WTC11 (cell line): ENCODE results near the gene ACP1. TPM values are rescaled to one million over a fixed set of nuclear protein-coding genes. Genes with fewer than 3 reads are reported as not detected.

Experiments used
- ATAC-seq: fragments of 200-7000 bp; cut with Tn5 transposase; 2 replicates; pipeline ENCODE4 v1.10.0; 2021; ENCODE audit warnings: mild to moderate bottlenecking, moderate library complexity
- CTCF ChIA-PET: fragments of 300-600 bp; sonication (Branson Sonifier 250); formaldehyde crosslinking; loops from one replicate; lab custom pipeline; 2021; ENCODE audit warnings: antibody characterized with exemption; lab: Charles Lee
- POLR2A ChIA-PET: fragments of 350-600 bp; sonication (Branson Sonifier 250); formaldehyde crosslinking; loops from one replicate; lab custom pipeline; 2021; ENCODE audit warnings: antibody characterized with exemption; lab: Charles Lee
- DNase-seq: peaks from one replicate; pipeline ENCODE4 v3.0.0; 2021; ENCODE audit warnings: low spot score
- H3K27ac Mint-ChIP-seq: 2 replicates; pipeline ENCODE4 v1.8.0; 2021; ENCODE audit warnings: mixed read lengths
- H3K27me3 Mint-ChIP-seq: 2 replicates; pipeline ENCODE4 v1.8.0; 2021; ENCODE audit warnings: low read depth, mild to moderate bottlenecking, moderate library complexity, mixed read lengths
- H3K36me3 Mint-ChIP-seq: 2 replicates; pipeline ENCODE4 v1.8.0; 2021; ENCODE audit warnings: mixed read lengths
- H3K4me1 Mint-ChIP-seq: 2 replicates; pipeline ENCODE4 v1.8.0; 2022; ENCODE audit warnings: mixed read lengths
- H3K4me3 Mint-ChIP-seq: 2 replicates; pipeline ENCODE4 v1.8.0; 2021; ENCODE audit warnings: mild to moderate bottlenecking, moderate library complexity, mixed read lengths
- H3K9me3 Mint-ChIP-seq: 2 replicates; pipeline ENCODE4 v1.8.0; 2021; ENCODE audit warnings: mixed read lengths
- CREM ChIP-seq: sonication (generic); formaldehyde crosslinking; IDR thresholded peaks from 2 replicates; pipeline ENCODE4 v1.8.1; 2022; ENCODE audit warnings: mild to moderate bottlenecking, missing genetic modification reagents, moderate library complexity
- FOXP1 ChIP-seq: sonication (generic); formaldehyde crosslinking; IDR thresholded peaks from 2 replicates; pipeline ENCODE4 v1.8.0; 2022; ENCODE audit warnings: missing genetic modification reagents, mild to moderate bottlenecking, moderate library complexity, borderline replicate concordance
- NFE2L1 ChIP-seq: sonication (generic); formaldehyde crosslinking; IDR thresholded peaks from 2 replicates; pipeline ENCODE4 v1.8.1; 2023; ENCODE audit warnings: missing genetic modification reagents
- TP53 ChIP-seq: sonication (generic); formaldehyde crosslinking; IDR thresholded peaks from 2 replicates; pipeline ENCODE4 v1.8.1; 2023; ENCODE audit warnings: mild to moderate bottlenecking, missing genetic modification reagents
- USF2 ChIP-seq: sonication (generic); formaldehyde crosslinking; IDR thresholded peaks from 2 replicates; pipeline ENCODE4 v1.8.1; 2023; ENCODE audit warnings: mild to moderate bottlenecking, missing genetic modification reagents, moderate library complexity
- ZBTB21 ChIP-seq: sonication (generic); formaldehyde crosslinking; IDR thresholded peaks from 2 replicates; pipeline ENCODE4 v1.8.1; 2023; ENCODE audit warnings: mild to moderate bottlenecking, missing genetic modification reagents, borderline replicate concordance
- ZNF219 ChIP-seq: sonication (generic); formaldehyde crosslinking; IDR thresholded peaks from 2 replicates; pipeline ENCODE4 v1.8.0; 2023; ENCODE audit warnings: missing genetic modification reagents, mild to moderate bottlenecking, borderline replicate concordance
- ZNF317 ChIP-seq: sonication (generic); formaldehyde crosslinking; IDR thresholded peaks from 2 replicates; pipeline ENCODE4 v1.8.1; 2023; ENCODE audit warnings: low read depth, mild to moderate bottlenecking, moderate library complexity, missing genetic modification reagents, borderline replicate concordance
- ZNF423 ChIP-seq: fragments of 250-450 bp; sonication (Bioruptor Pico); IDR thresholded peaks from 2 replicates; pipeline ENCODE4 v2.1.2; 2022; ENCODE audit warnings: mild to moderate bottlenecking, moderate library complexity
- ZNF512 ChIP-seq: sonication (generic); formaldehyde crosslinking; IDR thresholded peaks from 2 replicates; pipeline ENCODE4 v1.8.1; 2022; ENCODE audit warnings: missing genetic modification reagents, borderline replicate concordance
- ZNF671 ChIP-seq: fragments of 250-450 bp; sonication (Bioruptor Pico); IDR thresholded peaks from 2 replicates; pipeline ENCODE4 v1.8.0; 2021; ENCODE audit warnings: mild to moderate bottlenecking
- total RNA-seq: library from RNA; stranded (reverse); gene quantifications from 3 replicates; pipeline ENCODE4 v1.2.3, GENCODE V29; 2021
- TF ChIP-seq, protein P1 (sequence below): sonication (generic); formaldehyde crosslinking; IDR thresholded peaks from 2 replicates; pipeline ENCODE4 v1.8.0; 2023; ENCODE audit warnings: missing genetic modification reagents
- TF ChIP-seq, protein P2 (sequence below): fragments of 250-450 bp; sonication (Bioruptor Pico); IDR thresholded peaks from 2 replicates; pipeline ENCODE4 v1.9.0; 2021; ENCODE audit warnings: mild to moderate bottlenecking
- TF ChIP-seq, protein P3 (sequence below): sonication (generic); formaldehyde crosslinking; IDR thresholded peaks from 2 replicates; pipeline ENCODE4 v1.8.0; 2022; ENCODE audit warnings: mild to moderate bottlenecking, missing genetic modification reagents
- TF ChIP-seq, protein P4 (sequence below): sonication (generic); formaldehyde crosslinking; IDR thresholded peaks from 2 replicates; pipeline ENCODE4 v1.8.0; 2022; ENCODE audit warnings: mild to moderate bottlenecking, missing genetic modification reagents
- TF ChIP-seq, protein P5 (sequence below): fragments of 250-450 bp; sonication (Bioruptor Pico); IDR thresholded peaks from 2 replicates; pipeline ENCODE4 v2.1.2; 2022; ENCODE audit warnings: mild to moderate bottlenecking, moderate library complexity
- TF ChIP-seq, protein P6 (sequence below): fragments of 250-450 bp; sonication (Bioruptor Pico); IDR thresholded peaks from 2 replicates; pipeline ENCODE4 v1.8.0; 2021; ENCODE audit warnings: mild to moderate bottlenecking
- TF ChIP-seq, protein P7 (sequence below): sonication (generic); formaldehyde crosslinking; IDR thresholded peaks from 2 replicates; pipeline ENCODE4 v1.8.1; 2023; ENCODE audit warnings: mild to moderate bottlenecking, missing genetic modification reagents, borderline replicate concordance

The ACP1 gene
- total RNA-seq, 1 experiment from 2014 or later: 150 TPM

- TF ChIP-seq, protein P1, sequence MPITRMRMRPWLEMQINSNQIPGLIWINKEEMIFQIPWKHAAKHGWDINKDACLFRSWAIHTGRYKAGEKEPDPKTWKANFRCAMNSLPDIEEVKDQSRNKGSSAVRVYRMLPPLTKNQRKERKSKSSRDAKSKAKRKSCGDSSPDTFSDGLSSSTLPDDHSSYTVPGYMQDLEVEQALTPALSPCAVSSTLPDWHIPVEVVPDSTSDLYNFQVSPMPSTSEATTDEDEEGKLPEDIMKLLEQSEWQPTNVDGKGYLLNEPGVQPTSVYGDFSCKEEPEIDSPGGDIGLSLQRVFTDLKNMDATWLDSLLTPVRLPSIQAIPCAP (CRISPR knock-in tag): no peak
- TF ChIP-seq, protein P2, sequence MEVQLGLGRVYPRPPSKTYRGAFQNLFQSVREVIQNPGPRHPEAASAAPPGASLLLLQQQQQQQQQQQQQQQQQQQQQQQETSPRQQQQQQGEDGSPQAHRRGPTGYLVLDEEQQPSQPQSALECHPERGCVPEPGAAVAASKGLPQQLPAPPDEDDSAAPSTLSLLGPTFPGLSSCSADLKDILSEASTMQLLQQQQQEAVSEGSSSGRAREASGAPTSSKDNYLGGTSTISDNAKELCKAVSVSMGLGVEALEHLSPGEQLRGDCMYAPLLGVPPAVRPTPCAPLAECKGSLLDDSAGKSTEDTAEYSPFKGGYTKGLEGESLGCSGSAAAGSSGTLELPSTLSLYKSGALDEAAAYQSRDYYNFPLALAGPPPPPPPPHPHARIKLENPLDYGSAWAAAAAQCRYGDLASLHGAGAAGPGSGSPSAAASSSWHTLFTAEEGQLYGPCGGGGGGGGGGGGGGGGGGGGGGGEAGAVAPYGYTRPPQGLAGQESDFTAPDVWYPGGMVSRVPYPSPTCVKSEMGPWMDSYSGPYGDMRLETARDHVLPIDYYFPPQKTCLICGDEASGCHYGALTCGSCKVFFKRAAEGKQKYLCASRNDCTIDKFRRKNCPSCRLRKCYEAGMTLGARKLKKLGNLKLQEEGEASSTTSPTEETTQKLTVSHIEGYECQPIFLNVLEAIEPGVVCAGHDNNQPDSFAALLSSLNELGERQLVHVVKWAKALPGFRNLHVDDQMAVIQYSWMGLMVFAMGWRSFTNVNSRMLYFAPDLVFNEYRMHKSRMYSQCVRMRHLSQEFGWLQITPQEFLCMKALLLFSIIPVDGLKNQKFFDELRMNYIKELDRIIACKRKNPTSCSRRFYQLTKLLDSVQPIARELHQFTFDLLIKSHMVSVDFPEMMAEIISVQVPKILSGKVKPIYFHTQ: no peak
- TF ChIP-seq, protein P3, sequence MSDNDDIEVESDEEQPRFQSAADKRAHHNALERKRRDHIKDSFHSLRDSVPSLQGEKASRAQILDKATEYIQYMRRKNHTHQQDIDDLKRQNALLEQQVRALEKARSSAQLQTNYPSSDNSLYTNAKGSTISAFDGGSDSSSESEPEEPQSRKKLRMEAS (CRISPR knock-in tag): no peak
- TF ChIP-seq CREM (CRISPR knock-in tag): no peak
Observed at GRCh38 chr2:273333-273732, 8.6 kb downstream of the ACP1 start (continued).

GRCh38 chr2:274503-274902 is 9.8 kb downstream of the ACP1 start:
- no peaks in the 10 kb centered on the region for H3K9me3 Mint-ChIP-seq
- peaks cover 48% of the 10 kb centered on the region for H3K36me3 Mint-ChIP-seq
- H3K4me3 Mint-ChIP-seq: no peak overlapping the region
- no peak overlapping the region for H3K27ac Mint-ChIP-seq
- TF ChIP-seq ZNF423 (CRISPR knock-in tag) (no peak), NFE2L1 (CRISPR knock-in tag) (no peak), ZNF219 (no peak)
- TF ChIP-seq, protein P4, sequence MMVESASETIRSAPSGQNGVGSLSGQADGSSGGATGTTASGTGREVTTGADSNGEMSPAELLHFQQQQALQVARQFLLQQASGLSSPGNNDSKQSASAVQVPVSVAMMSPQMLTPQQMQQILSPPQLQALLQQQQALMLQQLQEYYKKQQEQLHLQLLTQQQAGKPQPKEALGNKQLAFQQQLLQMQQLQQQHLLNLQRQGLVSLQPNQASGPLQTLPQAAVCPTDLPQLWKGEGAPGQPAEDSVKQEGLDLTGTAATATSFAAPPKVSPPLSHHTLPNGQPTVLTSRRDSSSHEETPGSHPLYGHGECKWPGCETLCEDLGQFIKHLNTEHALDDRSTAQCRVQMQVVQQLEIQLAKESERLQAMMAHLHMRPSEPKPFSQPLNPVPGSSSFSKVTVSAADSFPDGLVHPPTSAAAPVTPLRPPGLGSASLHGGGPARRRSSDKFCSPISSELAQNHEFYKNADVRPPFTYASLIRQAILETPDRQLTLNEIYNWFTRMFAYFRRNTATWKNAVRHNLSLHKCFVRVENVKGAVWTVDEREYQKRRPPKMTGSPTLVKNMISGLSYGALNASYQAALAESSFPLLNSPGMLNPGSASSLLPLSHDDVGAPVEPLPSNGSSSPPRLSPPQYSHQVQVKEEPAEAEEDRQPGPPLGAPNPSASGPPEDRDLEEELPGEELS (CRISPR knock-in tag): no peak
- TF ChIP-seq, protein P5, sequence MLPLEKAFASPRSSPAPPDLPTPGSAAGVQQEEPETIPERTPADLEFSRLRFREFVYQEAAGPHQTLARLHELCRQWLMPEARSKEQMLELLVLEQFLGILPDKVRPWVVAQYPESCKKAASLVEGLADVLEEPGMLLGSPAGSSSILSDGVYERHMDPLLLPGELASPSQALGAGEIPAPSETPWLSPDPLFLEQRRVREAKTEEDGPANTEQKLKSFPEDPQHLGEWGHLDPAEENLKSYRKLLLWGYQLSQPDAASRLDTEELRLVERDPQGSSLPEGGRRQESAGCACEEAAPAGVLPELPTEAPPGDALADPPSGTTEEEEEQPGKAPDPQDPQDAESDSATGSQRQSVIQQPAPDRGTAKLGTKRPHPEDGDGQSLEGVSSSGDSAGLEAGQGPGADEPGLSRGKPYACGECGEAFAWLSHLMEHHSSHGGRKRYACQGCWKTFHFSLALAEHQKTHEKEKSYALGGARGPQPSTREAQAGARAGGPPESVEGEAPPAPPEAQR: no peak
- TF ChIP-seq, all 79 proteins: peak for 0
- Mint-ChIP-seq H3K27me3 (no peaks in the 10 kb centered on the region), H3K4me1 (peaks cover 12% of the 10 kb centered on the region; the same call in 1 of the 2 replicates)
- peak; percentile 55 for ATAC-seq
- CTCF ChIA-PET: interaction anchor here (0.7 to 2.4 kb wide), 10 partner anchors 10 to 257 kb away, joined by 3 to 7 read pairs (median 4); partner anchors contain the start of genes ACP1 and ALKAL2
- POLR2A ChIA-PET: no interaction called here
- peak; percentile 19 for DNase-seq

DNA sequence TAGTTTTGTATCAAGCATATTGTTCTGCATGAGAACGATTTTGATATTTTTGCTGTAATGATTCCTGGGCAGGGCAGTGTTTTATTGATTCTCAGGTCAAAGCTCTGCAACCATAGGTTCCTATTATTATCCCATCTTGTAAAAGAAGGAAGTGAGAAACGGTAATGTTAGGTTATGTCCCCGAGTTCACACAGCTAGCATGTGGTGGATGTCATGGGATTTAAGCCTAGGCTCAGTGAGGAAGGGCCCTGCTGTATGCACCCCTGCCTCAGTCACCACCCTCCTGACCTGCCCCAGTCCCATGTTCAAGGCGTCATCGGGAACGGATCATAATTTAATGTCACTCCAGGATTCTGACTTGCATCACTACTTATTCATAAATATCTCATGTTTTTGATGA is 10.7 kb downstream of the ACP1 start:
- ATAC-seq: no peak
- no peaks in the 10 kb centered on the region for H3K27me3 Mint-ChIP-seq
- H3K36me3 Mint-ChIP-seq: peaks cover 52% of the 10 kb centered on the region
- no peak overlapping the region for H3K4me3 Mint-ChIP-seq
- H3K9me3 Mint-ChIP-seq: no peaks in the 10 kb centered on the region
- DNase-seq: no peak
- H3K4me1 Mint-ChIP-seq: peaks cover 5% of the 10 kb centered on the region; the same call in 1 of the 2 replicates
- H3K27ac Mint-ChIP-seq: no peak overlapping the region
- CTCF ChIA-PET: interaction anchor here (1.0 to 2.4 kb wide), 2 partner anchors 29 to 133 kb away, joined by 3 to 7 read pairs; no protein-coding TSS in a partner anchor
- POLR2A ChIA-PET: no interaction called here
- TF ChIP-seq, protein P6, sequence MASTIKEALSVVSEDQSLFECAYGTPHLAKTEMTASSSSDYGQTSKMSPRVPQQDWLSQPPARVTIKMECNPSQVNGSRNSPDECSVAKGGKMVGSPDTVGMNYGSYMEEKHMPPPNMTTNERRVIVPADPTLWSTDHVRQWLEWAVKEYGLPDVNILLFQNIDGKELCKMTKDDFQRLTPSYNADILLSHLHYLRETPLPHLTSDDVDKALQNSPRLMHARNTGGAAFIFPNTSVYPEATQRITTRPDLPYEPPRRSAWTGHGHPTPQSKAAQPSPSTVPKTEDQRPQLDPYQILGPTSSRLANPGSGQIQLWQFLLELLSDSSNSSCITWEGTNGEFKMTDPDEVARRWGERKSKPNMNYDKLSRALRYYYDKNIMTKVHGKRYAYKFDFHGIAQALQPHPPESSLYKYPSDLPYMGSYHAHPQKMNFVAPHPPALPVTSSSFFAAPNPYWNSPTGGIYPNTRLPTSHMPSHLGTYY (CRISPR knock-in tag): no peak
- TF ChIP-seq ZNF317 (CRISPR knock-in tag): no peak
- no peak for TF ChIP-seq USF2 (CRISPR knock-in tag)
- TF ChIP-seq TP53 (CRISPR knock-in tag): no peak
- TF ChIP-seq, protein P7, sequence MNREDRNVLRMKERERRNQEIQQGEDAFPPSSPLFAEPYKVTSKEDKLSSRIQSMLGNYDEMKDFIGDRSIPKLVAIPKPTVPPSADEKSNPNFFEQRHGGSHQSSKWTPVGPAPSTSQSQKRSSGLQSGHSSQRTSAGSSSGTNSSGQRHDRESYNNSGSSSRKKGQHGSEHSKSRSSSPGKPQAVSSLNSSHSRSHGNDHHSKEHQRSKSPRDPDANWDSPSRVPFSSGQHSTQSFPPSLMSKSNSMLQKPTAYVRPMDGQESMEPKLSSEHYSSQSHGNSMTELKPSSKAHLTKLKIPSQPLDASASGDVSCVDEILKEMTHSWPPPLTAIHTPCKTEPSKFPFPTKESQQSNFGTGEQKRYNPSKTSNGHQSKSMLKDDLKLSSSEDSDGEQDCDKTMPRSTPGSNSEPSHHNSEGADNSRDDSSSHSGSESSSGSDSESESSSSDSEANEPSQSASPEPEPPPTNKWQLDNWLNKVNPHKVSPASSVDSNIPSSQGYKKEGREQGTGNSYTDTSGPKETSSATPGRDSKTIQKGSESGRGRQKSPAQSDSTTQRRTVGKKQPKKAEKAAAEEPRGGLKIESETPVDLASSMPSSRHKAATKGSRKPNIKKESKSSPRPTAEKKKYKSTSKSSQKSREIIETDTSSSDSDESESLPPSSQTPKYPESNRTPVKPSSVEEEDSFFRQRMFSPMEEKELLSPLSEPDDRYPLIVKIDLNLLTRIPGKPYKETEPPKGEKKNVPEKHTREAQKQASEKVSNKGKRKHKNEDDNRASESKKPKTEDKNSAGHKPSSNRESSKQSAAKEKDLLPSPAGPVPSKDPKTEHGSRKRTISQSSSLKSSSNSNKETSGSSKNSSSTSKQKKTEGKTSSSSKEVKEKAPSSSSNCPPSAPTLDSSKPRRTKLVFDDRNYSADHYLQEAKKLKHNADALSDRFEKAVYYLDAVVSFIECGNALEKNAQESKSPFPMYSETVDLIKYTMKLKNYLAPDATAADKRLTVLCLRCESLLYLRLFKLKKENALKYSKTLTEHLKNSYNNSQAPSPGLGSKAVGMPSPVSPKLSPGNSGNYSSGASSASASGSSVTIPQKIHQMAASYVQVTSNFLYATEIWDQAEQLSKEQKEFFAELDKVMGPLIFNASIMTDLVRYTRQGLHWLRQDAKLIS: no peak
- TF ChIP-seq ZNF671 (CRISPR knock-in tag): no peak
- TF ChIP-seq FOXP1 (CRISPR knock-in tag): no peak
- no peak for TF ChIP-seq ZBTB21 (CRISPR knock-in tag)
- no peak for TF ChIP-seq ZNF512 (CRISPR knock-in tag)
